Vagina (tissue), 2 donors: ENCODE measurements around the gene ASCL2. TPM values are rescaled to one million over a fixed set of nuclear protein-coding genes. Genes with fewer than 3 reads are reported as not detected.

ENCODE experiments used
- DNase-seq, 2 donors: peaks; one replicate each; pipeline ENCODE4 v3.0.0-alpha.2; 2017; ENCODE audit errors: extremely low spot score in 2 of 2
- H3K27ac ChIP-seq: fragments of 200-600 bp; sonication (generic); one replicate; pipeline ENCODE4 v1.5.1; 2019
- H3K27me3 ChIP-seq: fragments of 200-600 bp; sonication (generic); one replicate; pipeline ENCODE4 v1.5.1; 2019
- H3K36me3 ChIP-seq, 2 donors: fragments of 200-600 bp; sonication (generic); one replicate each; pipeline ENCODE4 v1.5.1; 2017 to 2019
- H3K4me1 ChIP-seq: fragments of 200-600 bp; sonication (generic); one replicate; pipeline ENCODE4 v1.5.1; 2019
- H3K4me3 ChIP-seq, 2 donors: fragments of 200-600 bp; sonication (generic); 1 replicate in 1 of 2; 2 replicates in 1 of 2; pipeline ENCODE4 v1.5.1; 2016 to 2019
- H3K9me3 ChIP-seq: fragments of 200-600 bp; sonication (generic); one replicate; pipeline ENCODE4 v1.5.1; 2019
- CTCF ChIP-seq, 3 experiments: fragments of 450-650 bp in 2 of 3; fragments of 200-600 bp in 1 of 3; sonication (generic) in 1 of 3; IDR thresholded peaks; one replicate each; pipeline ENCODE4 v1.5.1; 2017 to 2019; ENCODE audit warnings: antibody characterized with exemption in 3 of 3, mild to moderate bottlenecking in 2 of 3, moderate library complexity in 2 of 3
- POLR2A ChIP-seq, 2 donors: fragments of 450-650 bp; IDR thresholded peaks; one replicate each; pipeline ENCODE4 v1.6.1; 2017; ENCODE audit warnings: antibody characterized with exemption in 2 of 2, mild to moderate bottlenecking in 2 of 2, moderate library complexity in 2 of 2
- POLR2AphosphoS5 ChIP-seq, 2 donors: sonication (generic); formaldehyde crosslinking; IDR thresholded peaks; one replicate each; pipeline ENCODE4 v1.9.0; 2017; ENCODE audit warnings: antibody characterized with exemption in 2 of 2, mild to moderate bottlenecking in 2 of 2, low read depth in 1 of 2; ENCODE audit not compliant: insufficient read depth in 1 of 2
- intact Hi-C: fragments of 100-400 bp; cut with DNase I; formaldehyde crosslinking; loops from one replicate; pipeline ENCODE4 v1.15.1; 2023
- total RNA-seq: library from RNA; depleted of rRNA; stranded (reverse); fragments of >200 nt; gene quantifications from one replicate; pipeline ENCODE4 v1.2.3, GENCODE V29; 2016

ASCL2 gene
- total RNA-seq, 1 donor from 2014 or later = 3.7 TPM

GRCh38 chr11:2280208-2280607 is 9.8 kb upstream of the ASCL2 start:
- Histone ChIP-seq H3K27ac (no peak overlapping the region), H3K4me1 (no peaks in the 10 kb centered on the region), H3K9me3 (no peaks in the 10 kb centered on the region), H3K4me3 (no peak overlapping the region), H3K27me3 (no peaks in the 10 kb centered on the region), H3K36me3 (no peaks in the 10 kb centered on the region)
- no peak for DNase-seq
- TF ChIP-seq POLR2A (IDR thresholded peaks at IDR 0.05) (no peak), CTCF (IDR thresholded peaks at IDR 0.05) (no peak), POLR2AphosphoS5 (IDR thresholded peaks at IDR 0.05; ENCODE audit: insufficient read depth in 1 of 2, low read depth in 1 of 2) (no peak)
- intact Hi-C loops = no loop called here

- Histone ChIP-seq H3K27me3 (no peaks in the 10 kb centered on the region), H3K4me1 (no peaks in the 10 kb centered on the region)
Measured at GRCh38 chr11:2277933-2278523, 7.6 kb upstream of the ASCL2 start.

GRCh38 chr11:2277008-2277346 is 6.6 kb upstream of the ASCL2 start:
- Histone ChIP-seq H3K27me3 (no peaks in the 10 kb centered on the region), H3K27ac (no peak overlapping the region), H3K9me3 (no peaks in the 10 kb centered on the region), H3K4me1 (no peaks in the 10 kb centered on the region), H3K36me3 (no peaks in the 10 kb centered on the region), H3K4me3 (no peak overlapping the region)
- TF ChIP-seq POLR2AphosphoS5 (IDR thresholded peaks at IDR 0.05; ENCODE audit: insufficient read depth in 1 of 2, low read depth in 1 of 2) = no peak
- DNase-seq = peak in 1 of 2 donors; percentile 40
- intact Hi-C loops = no loop called here

More at GRCh38 chr11:2277933-2278523, 7.6 kb upstream of the ASCL2 start:
- peak; percentile 67 to 93 for DNase-seq
- Histone ChIP-seq H3K36me3 (no peaks in the 10 kb centered on the region), H3K4me3 (no peak overlapping the region), H3K9me3 (no peaks in the 10 kb centered on the region), H3K27ac (no peak overlapping the region)
- intact Hi-C loops = no loop called here
- TF ChIP-seq CTCF (IDR thresholded peaks at IDR 0.05) (no peak), POLR2A (IDR thresholded peaks at IDR 0.05) (no peak), POLR2AphosphoS5 (IDR thresholded peaks at IDR 0.05; ENCODE audit: insufficient read depth in 1 of 2, low read depth in 1 of 2) (no peak)

DNA sequence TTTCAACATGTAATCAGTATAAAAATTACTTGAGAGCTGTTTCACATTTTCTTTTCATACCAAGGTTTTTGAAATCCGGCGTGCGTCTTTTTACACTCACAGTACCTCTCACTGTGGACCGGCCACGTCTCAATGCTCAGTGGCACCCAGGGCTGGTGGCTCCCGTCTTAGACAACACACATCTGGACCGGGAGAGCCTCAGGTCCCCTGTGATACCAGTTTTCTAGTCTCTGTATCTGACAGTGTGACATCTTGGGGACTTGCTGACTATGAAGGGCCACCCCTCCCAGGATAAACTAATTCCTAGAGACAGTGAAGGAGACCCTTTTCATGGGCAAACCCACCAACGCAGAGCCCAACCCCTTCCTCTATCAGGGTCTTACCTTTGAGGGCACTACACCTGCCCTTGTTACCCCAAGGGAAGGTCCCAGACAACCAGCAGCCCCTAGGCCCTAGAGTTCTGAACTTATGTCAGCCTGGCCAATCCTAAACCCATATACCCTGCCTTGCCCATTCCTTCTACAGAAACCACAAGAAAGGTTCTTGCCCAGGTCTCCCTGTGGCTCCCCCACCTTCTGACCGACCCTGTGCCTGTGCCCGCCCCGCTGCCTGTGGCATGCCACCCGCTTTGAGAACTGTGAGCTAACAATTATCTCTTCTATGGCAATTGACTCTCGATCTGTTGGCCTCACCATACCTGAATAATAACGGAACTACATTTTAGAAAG is 6.1 kb upstream of the ASCL2 start:
- H3K36me3 ChIP-seq = no peaks in the 10 kb centered on the region
- no peaks in the 10 kb centered on the region for H3K4me1 ChIP-seq
- no peaks in the 10 kb centered on the region for H3K9me3 ChIP-seq
- H3K27me3 ChIP-seq = no peaks in the 10 kb centered on the region
- TF ChIP-seq POLR2A (IDR thresholded peaks at IDR 0.05) (no peak), POLR2AphosphoS5 (IDR thresholded peaks at IDR 0.05; ENCODE audit: insufficient read depth in 1 of 2, low read depth in 1 of 2) (no peak), CTCF (IDR thresholded peaks at IDR 0.05) (no peak)
- intact Hi-C loops = no loop called here
- DNase-seq = peak; percentile 62 to 93
- no peak overlapping the region for H3K27ac ChIP-seq
- no peak overlapping the region for H3K4me3 ChIP-seq

DNA sequence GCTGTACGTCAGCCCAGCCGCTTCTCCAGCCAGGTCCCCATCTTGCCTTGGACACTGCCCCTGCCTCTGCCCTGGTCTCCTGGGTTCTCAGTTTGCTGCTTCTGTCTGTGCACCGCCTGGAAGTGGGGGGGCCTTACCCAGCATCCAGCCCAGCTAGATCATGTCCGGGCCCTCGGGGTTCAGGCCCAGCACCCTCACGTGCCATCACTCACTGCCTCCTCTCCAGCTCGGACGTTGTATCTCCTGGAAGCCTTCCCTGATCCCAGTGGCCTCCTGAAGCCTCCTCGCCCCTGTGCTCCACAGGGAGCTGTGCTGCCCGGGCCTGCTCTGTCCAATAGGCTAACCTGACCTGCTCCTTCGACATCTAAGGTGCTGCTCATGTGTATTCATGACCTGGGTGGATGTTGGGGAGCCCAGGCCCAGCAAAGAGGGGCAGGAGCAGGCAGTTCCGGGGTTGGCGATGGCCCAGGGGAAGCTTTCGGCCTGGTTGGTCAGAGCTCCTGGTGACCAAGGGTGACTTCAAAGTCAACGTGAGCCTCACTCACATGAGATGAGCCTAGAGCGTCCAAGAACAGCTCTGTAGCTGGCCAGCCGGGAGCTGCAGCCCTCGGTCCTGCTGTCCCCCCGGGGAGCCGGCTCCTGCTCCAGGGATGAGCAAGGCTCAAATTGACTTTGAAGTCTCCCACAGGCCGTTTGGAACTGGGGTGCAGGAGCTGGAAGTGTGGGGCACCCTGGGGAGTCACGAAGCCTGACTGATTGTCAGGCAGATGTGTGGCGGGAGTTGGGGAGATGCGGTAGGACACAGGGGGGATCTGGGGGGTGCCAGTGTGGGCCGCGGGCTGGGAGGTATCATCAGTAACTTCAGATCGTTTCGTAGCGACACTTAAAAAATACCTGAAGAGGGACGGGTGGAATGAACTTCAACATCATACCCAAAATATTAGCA is 5.2 kb upstream of the ASCL2 start:
- peak; percentile 70 to 90 for DNase-seq
- Histone ChIP-seq H3K27ac (no peak overlapping the region), H3K36me3 (no peaks in the 10 kb centered on the region), H3K4me1 (peaks cover 8% of the 10 kb centered on the region), H3K4me3 (no peak overlapping the region), H3K27me3 (peaks cover 4% of the 10 kb centered on the region), H3K9me3 (no peaks in the 10 kb centered on the region)
- TF ChIP-seq POLR2A (IDR thresholded peaks at IDR 0.05) (no peak), CTCF (IDR thresholded peaks at IDR 0.05) (no peak), POLR2AphosphoS5 (IDR thresholded peaks at IDR 0.05; ENCODE audit: insufficient read depth in 1 of 2, low read depth in 1 of 2) (no peak)
- intact Hi-C loops = no loop called here
